Measurements from ENCODE around the gene PALB2.

DNA sequence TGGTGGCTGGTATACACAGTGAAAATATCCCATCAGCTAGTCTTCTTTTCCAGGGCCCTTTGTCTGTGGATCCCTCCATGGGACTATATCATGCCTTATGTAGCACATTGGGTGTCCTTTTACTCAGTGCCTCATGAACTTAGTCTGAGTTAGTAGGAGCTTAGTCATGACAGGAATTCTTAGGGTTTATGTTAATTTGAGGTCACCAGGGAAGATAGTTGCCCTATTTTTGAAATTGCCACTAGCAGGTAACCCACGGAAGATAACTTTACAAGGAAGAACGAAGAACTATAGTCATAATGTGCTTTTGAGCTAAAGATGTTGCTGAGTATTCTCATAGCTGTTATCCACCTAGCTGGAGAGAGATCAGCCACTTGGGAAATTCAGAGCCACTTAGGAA is 22.8 kb upstream of the PALB2 start:
- TF ChIP-seq, protein P1, sequence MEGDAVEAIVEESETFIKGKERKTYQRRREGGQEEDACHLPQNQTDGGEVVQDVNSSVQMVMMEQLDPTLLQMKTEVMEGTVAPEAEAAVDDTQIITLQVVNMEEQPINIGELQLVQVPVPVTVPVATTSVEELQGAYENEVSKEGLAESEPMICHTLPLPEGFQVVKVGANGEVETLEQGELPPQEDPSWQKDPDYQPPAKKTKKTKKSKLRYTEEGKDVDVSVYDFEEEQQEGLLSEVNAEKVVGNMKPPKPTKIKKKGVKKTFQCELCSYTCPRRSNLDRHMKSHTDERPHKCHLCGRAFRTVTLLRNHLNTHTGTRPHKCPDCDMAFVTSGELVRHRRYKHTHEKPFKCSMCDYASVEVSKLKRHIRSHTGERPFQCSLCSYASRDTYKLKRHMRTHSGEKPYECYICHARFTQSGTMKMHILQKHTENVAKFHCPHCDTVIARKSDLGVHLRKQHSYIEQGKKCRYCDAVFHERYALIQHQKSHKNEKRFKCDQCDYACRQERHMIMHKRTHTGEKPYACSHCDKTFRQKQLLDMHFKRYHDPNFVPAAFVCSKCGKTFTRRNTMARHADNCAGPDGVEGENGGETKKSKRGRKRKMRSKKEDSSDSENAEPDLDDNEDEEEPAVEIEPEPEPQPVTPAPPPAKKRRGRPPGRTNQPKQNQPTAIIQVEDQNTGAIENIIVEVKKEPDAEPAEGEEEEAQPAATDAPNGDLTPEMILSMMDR (IDR thresholded peaks at IDR 0.05) = no peak
- no peak for TF ChIP-seq POLR2A (IDR thresholded peaks at IDR 0.05)

Data from esophagus squamous epithelium (tissue), 4 donors.